Nasal cavity respiratory epithelium epithelial cell of viscerocranial mucosa (primary cell): Measurements from ENCODE around the gene PRR33. TPM values are rescaled to one million over a fixed set of nuclear protein-coding genes. Genes with fewer than 3 reads are reported as not detected.

Experiments used
- total RNA-seq: library from RNA; depleted of rRNA; stranded (reverse); fragments of >200 nt; gene quantifications from 2 replicates; pipeline ENCODE4 v1.2.3, GENCODE V29; 2014

The PRR33 gene
- not detected in 2 replicates for total RNA-seq

DNA sequence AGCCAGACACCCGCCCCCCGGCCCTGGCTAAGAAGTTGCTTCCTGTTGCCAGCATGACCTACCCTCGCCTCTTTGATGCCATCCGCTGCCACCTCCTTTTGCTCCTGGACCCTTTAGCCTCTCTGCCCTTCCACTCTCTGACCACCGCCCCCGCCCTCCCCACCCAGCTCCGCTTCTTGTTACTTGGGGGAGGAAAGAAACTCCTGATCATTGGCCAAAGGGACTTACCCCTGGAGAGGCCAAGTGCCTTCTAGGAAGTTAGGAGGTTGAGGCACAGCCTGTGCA is at the start of gene PRR33:
PRR33 (minus strand) TSS at position 65 of the 285 bp plus-strand sequence. CDS start 1,311 bp downstream, outside the sequence.

DNA sequence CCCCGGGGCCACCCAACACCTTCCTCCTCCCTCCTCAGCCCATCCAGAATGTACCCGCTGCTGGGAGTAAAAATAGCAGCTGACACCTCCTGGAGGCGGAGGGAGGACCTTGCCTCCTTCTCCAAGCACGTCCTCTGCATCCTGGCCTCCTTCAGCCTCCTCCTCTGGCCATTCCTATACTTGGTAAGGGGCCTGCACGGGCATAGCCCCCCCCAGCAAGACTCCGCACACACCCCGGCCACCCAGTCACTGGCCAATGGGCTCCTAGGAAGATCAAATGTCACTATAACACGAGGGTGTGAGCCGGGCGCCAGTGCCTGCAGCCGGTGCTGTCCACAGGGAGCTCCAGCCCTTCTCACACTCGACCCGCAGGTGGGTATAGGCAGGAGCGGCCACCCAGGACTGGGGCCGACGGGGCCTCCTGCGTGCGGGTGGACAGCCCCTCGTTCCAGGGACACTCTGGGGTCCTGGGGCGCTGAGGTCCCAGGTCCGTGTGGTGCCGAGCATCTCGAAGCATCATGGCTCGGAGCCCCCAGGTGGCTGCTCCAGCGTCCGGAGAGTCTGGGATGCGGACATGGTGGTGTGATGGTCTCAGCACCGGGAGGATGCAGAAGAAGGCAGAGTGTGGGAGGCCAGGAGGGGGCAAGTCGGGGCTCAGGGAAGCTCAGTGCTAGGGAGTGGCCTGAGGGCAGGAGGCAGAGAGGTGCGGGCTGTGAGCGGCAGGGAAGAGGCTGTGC is 27.9 kb upstream of the PRR33 start, which contains the start of gene TNNT3:
TNNT3 (plus strand) TSS at position 313 of the 737 bp plus-strand sequence. CDS start 3,172 bp downstream, outside the sequence.

DNA sequence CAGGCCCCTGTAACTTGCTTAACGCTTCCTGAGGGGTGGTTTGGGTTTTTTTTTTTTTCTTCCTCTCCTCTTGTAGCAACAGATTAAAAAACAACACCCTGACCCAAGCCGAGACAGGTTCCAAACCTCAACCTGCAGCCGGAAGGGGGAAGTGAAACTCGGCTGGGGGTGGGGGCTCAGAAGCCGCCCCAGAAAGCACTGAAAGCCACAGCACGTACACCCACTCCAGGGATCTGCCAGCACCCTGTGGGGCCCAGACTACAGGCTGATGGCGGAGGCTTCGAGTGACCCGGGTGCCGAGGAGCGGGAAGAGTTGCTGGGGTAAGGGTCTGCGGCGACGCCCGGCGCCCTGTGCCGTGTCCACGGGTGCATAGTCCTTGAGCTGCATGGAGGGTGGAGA is 38.8 kb downstream of the PRR33 start, which contains the start of gene LSP1:
LSP1 (plus strand) TSS at position 208 of the 400 bp plus-strand sequence; CDS start at position 269, 61 bp downstream.

DNA sequence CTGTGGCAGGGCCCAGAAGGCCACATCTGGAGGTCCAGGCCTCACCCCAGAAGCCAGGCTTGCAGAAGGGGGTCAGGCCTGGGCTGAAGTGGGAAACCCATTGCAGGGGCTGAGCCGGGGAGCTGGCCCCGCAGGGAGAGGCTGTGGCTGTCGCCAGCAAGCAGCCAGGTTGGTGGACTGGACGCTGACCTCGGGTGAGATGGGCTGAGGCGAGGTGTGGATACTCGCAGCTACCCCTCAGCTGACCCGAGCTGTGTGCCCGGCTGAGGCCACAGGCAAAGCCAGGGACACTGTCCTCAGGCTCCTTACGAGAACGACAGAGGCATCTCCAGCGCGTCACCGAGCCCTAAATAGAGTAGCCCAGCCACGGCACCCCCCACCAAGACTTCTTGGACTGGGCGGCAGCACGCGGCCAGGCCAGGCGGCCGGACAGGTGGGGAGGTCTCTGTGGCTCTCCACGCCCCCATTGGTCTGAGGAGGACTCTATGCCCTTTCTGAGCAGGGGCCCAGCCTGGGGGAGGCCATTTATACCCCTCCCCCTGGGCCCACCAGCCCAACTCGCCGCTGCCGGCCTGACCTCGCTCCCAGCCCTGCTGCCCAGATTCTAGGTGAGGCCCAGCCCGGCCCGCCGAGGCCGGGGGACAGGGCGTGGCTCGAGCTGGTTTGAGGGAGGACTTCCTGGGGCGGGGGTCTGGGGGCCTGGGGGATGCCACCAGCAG is 53.1 kb downstream of the PRR33 start, which contains the start of gene TNNI2:
TNNI2 (plus strand) TSS at position 556 of the 719 bp plus-strand sequence. CDS start 716 bp downstream, outside the sequence.

Other genes starting within 250 kb of the PRR33 start
- gene KRTAP5-6, start 194.7 kb downstream of the PRR33 start, total RNA-seq = not detected in 2 replicates
- 0.34 and 1.2 TPM in 2 replicates for gene IFITM10, start 141.3 kb downstream of the PRR33 start, total RNA-seq
- gene CTSD, start 128.0 kb downstream of the PRR33 start, total RNA-seq = 222 and 1,296 TPM in 2 replicates
- 0.68 and 10.0 TPM in 2 replicates for gene SYT8, start 56.9 kb downstream of the PRR33 start, total RNA-seq
- gene TNNI2, start 52.9 kb downstream of the PRR33 start, total RNA-seq = under 0.01 and 0.71 TPM in 2 replicates
- 0.21 and 0.34 TPM in 2 replicates for gene LSP1, start 38.8 kb downstream of the PRR33 start, total RNA-seq
- 1.3 TPM in 1 of 2 replicates, not detected in the other for gene TNNT3, start 27.8 kb upstream of the PRR33 start, total RNA-seq
- 30.0 and 48.2 TPM in 2 replicates for gene MRPL23, start 55.4 kb upstream of the PRR33 start, total RNA-seq
- 2.9 and 3.8 TPM in 2 replicates for gene H19, start 105.9 kb upstream of the PRR33 start, total RNA-seq
- gene IGF2, start 247.5 kb upstream of the PRR33 start, total RNA-seq = 0.07 and 0.34 TPM in 2 replicates